ENCODE measurements around the gene ITGAL.
"Not testable (repeated sequence)": the region's sequence is repeated elsewhere in the genome, so short reads cannot be mapped to it uniquely, and the experiment has no call there.

Gene ITGAL

GRCh38 chr16:30491744-30492308 lies 19.3 kb downstream of the ITGAL start:
- peak; percentile 93 for DNase-seq (ENCODE audit: low spot score)

- no peak for DNase-seq (ENCODE audit: low spot score)
Observed at GRCh38 chr16:30493941-30494488, 21.5 kb downstream of the ITGAL start.

DNA sequence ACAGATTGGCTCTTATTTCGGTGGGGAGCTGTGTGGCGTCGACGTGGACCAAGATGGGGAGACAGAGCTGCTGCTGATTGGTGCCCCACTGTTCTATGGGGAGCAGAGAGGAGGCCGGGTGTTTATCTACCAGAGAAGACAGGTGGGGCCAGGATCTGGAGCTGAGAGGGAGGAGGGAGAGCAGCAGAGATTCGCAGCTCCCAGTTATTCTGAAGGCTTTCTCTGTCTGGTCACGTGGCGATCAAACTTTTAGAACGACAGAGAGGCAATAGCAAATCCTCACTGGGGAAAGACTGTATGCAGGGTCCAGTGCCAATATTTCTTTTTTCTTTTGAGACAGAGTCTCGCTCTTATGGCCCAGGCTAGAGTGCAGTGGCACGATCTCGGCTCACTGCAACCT lies 22.2 kb downstream of the ITGAL start:
- no peak for DNase-seq (ENCODE audit: low spot score)

DNA sequence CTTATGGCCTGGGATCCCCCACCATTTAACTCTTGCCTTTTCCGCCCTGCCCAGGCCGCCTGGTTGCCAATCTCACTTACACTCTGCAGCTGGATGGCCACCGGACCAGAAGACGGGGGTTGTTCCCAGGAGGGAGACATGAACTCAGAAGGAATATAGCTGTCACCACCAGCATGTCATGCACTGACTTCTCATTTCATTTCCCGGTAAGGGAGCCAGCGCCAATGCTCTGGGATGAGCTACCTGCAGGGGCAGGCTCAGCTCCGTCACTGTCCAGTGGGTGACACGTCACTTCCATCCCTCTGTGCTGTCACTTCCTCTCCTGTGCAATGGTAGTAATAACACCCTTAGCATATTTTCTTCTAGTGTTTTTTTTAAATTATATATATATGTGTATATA lies 26.7 kb downstream of the ITGAL start:
- DNase-seq (ENCODE audit: low spot score), result no peak

GRCh38 chr16:30503403-30504296 lies 31.1 kb downstream of the ITGAL start:
- DNase-seq (ENCODE audit: low spot score), result no peak

DNA sequence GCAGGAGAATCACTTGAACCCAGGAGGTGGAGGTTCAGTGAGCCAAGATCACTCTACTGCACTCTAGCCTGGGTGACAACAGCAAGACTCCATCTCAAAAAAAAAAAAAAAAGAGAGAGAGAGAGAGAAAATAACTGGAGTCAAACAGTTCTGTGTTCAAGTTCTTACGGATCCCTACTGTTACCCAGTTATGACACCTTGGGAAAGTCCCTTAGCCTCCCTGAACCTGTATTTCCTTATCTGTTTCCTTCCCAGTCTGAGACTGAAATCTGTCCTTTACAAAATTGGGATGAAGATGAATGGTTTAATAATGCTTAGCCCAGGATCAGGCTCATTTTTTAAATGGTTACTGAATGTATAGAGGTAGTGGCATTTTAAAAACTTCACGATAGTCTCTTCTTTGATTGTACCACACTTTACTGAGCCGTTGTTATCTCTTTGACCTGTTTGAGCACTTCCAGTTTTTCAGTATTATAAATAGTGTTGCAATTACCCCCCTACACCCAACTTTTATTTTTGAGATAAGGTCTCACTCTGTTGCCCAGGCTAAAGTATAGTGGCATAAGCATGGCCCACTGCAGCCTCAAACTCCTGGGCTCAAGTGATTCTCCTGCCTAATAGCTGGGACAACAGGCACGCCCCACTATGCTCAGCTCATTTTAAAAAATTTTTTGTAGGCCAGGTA lies 36.7 kb downstream of the ITGAL start:
- no peak for DNase-seq (ENCODE audit: low spot score)

- DNase-seq (ENCODE audit: low spot score), result no peak
Observed at GRCh38 chr16:30510376-30510938, 37.9 kb downstream of the ITGAL start.

- DNase-seq (ENCODE audit: low spot score), result no peak
Observed at GRCh38 chr16:30511509-30511908, 39.0 kb downstream of the ITGAL start.

GRCh38 chr16:30515275-30515674 lies 42.7 kb downstream of the ITGAL start:
- no peak for DNase-seq (ENCODE audit: low spot score)

- no peak for DNase-seq (ENCODE audit: low spot score)
Observed at GRCh38 chr16:30518552-30518951, 46.0 kb downstream of the ITGAL start.

- DNase-seq (ENCODE audit: low spot score), result no peak
Observed at GRCh38 chr16:30519120-30520049, 46.8 kb downstream of the ITGAL start.

DNA sequence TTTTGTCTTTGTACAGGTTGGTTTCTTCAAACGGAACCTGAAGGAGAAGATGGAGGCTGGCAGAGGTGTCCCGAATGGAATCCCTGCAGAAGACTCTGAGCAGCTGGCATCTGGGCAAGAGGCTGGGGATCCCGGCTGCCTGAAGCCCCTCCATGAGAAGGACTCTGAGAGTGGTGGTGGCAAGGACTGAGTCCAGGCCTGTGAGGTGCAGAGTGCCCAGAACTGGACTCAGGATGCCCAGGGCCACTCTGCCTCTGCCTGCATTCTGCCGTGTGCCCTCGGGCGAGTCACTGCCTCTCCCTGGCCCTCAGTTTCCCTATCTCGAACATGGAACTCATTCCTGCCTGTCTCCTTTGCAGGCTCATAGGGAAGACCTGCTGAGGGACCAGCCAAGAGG lies 48.9 kb downstream of the ITGAL start:
- DNase-seq (ENCODE audit: low spot score), result no peak

DNA sequence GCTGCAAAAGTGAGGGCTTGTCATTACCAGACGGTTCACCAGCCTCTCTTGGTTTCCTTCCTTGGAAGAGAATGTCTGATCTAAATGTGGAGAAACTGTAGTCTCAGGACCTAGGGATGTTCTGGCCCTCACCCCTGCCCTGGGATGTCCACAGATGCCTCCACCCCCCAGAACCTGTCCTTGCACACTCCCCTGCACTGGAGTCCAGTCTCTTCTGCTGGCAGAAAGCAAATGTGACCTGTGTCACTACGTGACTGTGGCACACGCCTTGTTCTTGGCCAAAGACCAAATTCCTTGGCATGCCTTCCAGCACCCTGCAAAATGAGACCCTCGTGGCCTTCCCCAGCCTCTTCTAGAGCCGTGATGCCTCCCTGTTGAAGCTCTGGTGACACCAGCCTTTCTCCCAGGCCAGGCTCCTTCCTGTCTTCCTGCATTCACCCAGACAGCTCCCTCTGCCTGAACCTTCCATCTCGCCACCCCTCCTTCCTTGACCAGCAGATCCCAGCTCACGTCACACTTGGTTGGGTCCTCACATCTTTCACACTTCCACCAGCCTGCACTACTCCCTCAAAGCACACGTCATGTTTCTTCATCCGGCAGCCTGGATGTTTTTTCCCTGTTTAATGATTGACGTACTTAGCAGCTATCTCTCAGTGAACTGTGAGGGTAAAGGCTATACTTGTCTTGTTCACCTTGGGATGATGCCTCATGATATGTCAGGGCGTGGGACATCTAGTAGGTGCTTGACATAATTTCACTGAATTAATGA lies 49.5 kb downstream of the ITGAL start:
- peak; percentile 92 for DNase-seq (ENCODE audit: low spot score)

- DNase-seq (ENCODE audit: low spot score), result not testable (repeated sequence)
Observed at GRCh38 chr16:30522702-30523463, 50.3 kb downstream of the ITGAL start.

DNA sequence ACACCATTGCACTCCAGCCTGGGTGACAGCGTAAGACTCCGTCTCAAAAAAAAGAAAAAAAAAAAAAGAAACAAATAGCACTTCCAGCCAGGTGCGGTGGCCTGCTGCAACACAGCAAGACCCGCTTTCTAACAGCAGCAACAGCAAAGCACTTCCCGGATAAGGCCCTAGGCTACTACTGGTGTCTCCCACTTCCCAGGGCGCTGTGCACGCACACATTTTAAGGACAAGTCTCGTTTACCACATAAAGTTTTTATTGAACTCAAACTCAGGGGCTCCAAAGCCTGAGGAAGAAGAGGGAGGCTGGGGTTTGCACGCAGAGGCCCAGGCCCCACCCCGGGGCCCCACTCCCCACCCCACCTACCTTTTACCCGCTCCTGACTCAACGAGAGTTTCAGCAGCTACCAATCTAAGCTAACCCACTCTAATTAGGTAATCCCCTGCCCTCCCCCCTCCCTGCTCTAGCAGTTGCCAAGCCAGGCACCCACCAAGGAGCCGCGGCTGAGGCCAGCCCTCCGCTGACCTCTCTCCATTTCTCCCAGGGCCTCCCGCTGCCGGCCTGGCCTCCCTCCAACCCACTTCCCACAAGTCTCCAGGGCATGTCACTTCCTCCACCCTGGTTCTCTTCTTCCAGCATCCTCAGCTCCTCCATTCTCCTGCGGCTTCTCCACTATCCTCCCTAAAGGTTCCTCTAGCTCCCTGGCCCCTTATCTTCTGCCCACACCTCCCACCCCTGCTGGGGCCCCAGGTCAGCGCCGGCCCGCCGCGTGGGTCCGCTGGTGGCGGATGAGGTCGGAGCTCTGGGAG lies 51.4 kb downstream of the ITGAL start:
- DNase-seq (ENCODE audit: low spot score), result no peak

GRCh38 chr16:30524575-30525568 lies 52.3 kb downstream of the ITGAL start:
- DNase-seq (ENCODE audit: low spot score), result no peak

DNA sequence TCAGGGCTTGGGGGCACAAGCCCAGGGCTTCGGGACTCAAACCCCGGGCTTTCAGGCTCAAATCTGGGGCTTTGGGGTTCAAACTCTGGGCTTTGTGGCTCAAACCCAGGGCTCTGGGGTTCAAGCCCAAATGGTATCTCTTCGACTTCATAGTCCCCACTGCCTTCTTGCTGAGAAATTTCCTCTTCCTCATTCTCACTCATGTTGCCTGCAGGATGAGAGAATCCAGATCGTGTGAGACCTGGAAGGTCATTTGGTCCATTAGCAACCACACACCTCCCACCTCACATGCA lies 53.2 kb downstream of the ITGAL start:
- DNase-seq (ENCODE audit: low spot score), result no peak
